Bladder microvascular endothelial cell (primary cell): ENCODE measurements around the gene SLC13A1. TPM values are rescaled to one million over a fixed set of nuclear protein-coding genes. Genes with fewer than 3 reads are reported as not detected.

Source experiments
- total RNA-seq: library from RNA; depleted of rRNA; stranded (reverse); fragments of >200 nt; gene quantifications from 2 replicates; pipeline ENCODE4 v1.2.3, GENCODE V29; 2014

Gene SLC13A1
- total RNA-seq = not detected in 2 replicates

GRCh38 chr7:123199883-123200282 is at the start of gene SLC13A1:
SLC13A1 (minus strand) TSS chr7:123199969; CDS start chr7:123199946, 23 bp downstream.

Other genes with a start within 250 kb of the SLC13A1 start
- not detected in 2 replicates for gene TAS2R16, start 204.3 kb downstream of the SLC13A1 start, total RNA-seq